OCI-LY7 (cell line): ENCODE data around the gene CHAC2. TPM values are rescaled to one million over a fixed set of nuclear protein-coding genes. Genes with fewer than 3 reads are reported as not detected.

Experiments used
- BruUV-seq: library from RNA; stranded (reverse); fragments of 400-500 nt; replicated peaks from 2 replicates; lab custom pipeline; 2021; lab: Mats Ljungman, UMichigan
- CTCF ChIA-PET: fragments of 300-600 bp; sonication (Branson Sonifier 250); formaldehyde crosslinking; loops from one replicate; lab custom pipeline; 2022; ENCODE audit warnings: antibody characterized with exemption; ENCODE audit not compliant: unreplicated experiment; lab: Charles Lee
- POLR2A ChIA-PET: fragments of 300-600 bp; sonication (Branson Sonifier 250); formaldehyde crosslinking; loops from one replicate; lab custom pipeline; 2022; ENCODE audit warnings: antibody characterized with exemption; lab: Charles Lee
- DNase-seq: peaks from one replicate; pipeline ENCODE4 v3.0.0-alpha.2; 2015; ENCODE audit warnings: low spot score
- H2AFZ ChIP-seq: fragments of 200-600 bp; sonication (generic), shearing (Covaris generic); 2 replicates; pipeline ENCODE4 v1.6.1; 2014; ENCODE audit warnings: mild to moderate bottlenecking, antibody characterized with exemption, low read length, moderate library complexity
- H3K27ac ChIP-seq: fragments of 200-600 bp; sonication (generic); 2 replicates; pipeline ENCODE4 v1.5.1; 2014; ENCODE audit warnings: mixed run types, low read depth, mild to moderate bottlenecking, moderate library complexity, low read length, inconsistent platforms; ENCODE audit not compliant: poor library complexity, severe bottlenecking
- H3K36me3 ChIP-seq: fragments of 200-600 bp; sonication (generic); 2 replicates; pipeline ENCODE4 v1.6.1; 2014; ENCODE audit warnings: mild to moderate bottlenecking, antibody characterized with exemption, low read length, moderate library complexity, mixed read lengths; ENCODE audit not compliant: insufficient read depth
- H3K4me1 ChIP-seq: fragments of 200-600 bp; sonication (generic); 2 replicates; pipeline ENCODE4 v1.5.1; 2014; ENCODE audit warnings: mild to moderate bottlenecking, low read length; ENCODE audit not compliant: insufficient read depth, poor library complexity, severe bottlenecking
- H3K4me2 ChIP-seq: fragments of 200-600 bp; sonication (generic); 2 replicates; pipeline ENCODE4 v1.6.1; 2014; ENCODE audit warnings: mild to moderate bottlenecking, low read length
- H3K4me3 ChIP-seq: fragments of 200-600 bp; sonication (generic); 2 replicates; pipeline ENCODE4 v1.5.1; 2014; ENCODE audit warnings: mild to moderate bottlenecking, low read depth, low read length; ENCODE audit not compliant: poor library complexity, severe bottlenecking
- H3K79me2 ChIP-seq: fragments of 200-600 bp; sonication (generic); 2 replicates; pipeline ENCODE4 v1.6.1; 2016; ENCODE audit warnings: low read depth, mild to moderate bottlenecking, low read length, moderate library complexity, mixed read lengths; ENCODE audit not compliant: insufficient read depth
- H3K9me2 ChIP-seq: fragments of 200-600 bp; sonication (generic); 2 replicates; pipeline ENCODE4 v1.6.1; 2016; ENCODE audit warnings: mild to moderate bottlenecking, low read length, mixed read lengths; ENCODE audit not compliant: insufficient read depth
- H3K9me3 ChIP-seq: fragments of 200-600 bp; sonication (generic); 2 replicates; pipeline ENCODE4 v1.6.1; 2014; ENCODE audit warnings: mild to moderate bottlenecking, mixed run types, low read length, mixed read lengths
- H4K20me1 ChIP-seq: fragments of 200-600 bp; sonication (generic); 2 replicates; pipeline ENCODE4 v1.6.1; 2014; ENCODE audit warnings: mild to moderate bottlenecking, antibody characterized with exemption, low read length, moderate library complexity, mixed read lengths; ENCODE audit not compliant: insufficient read depth
- CTCF ChIP-seq: fragments of 200-600 bp; sonication (generic); conservative IDR thresholded peaks from 2 replicates; pipeline ENCODE4 v1.5.1; 2014; ENCODE audit warnings: mild to moderate bottlenecking, antibody characterized with exemption, low read length, moderate library complexity, mixed read lengths
- EZH2phosphoT487 ChIP-seq: fragments of 200-600 bp; sonication (generic); IDR thresholded peaks from 2 replicates; pipeline ENCODE4 v1.6.1; 2018; ENCODE audit warnings: low read depth, borderline replicate concordance, mild to moderate bottlenecking, mixed run types, antibody characterized with exemption, low read length, moderate library complexity, mixed read lengths
- intact Hi-C: fragments of 100-400 bp; cut with micrococcal nuclease; formaldehyde crosslinking; loops from one replicate; pipeline ENCODE4 v1.10.0; 2022; ENCODE audit not compliant: unreplicated experiment
- total RNA-seq, 2 experiments: library from RNA; depleted of rRNA in 1 of 2; stranded (reverse); fragments of >200 nt in 1 of 2; shearing (Covaris generic) in 1 of 2; gene quantifications; 2 replicates each; pipeline ENCODE4 v1.2.3, GENCODE V29; 2014 to 2022

CHAC2 gene
- total RNA-seq, 2 experiments from 2014 or later = 13.9 to 15.9 TPM

GRCh38 chr2:53744395-53745065, 23.1 kb upstream of the CHAC2 start:
- H3K9me2 ChIP-seq = no peaks in the 10 kb centered on the region
- no TSS peak for BruUV-seq
- intact Hi-C loops = no loop called here
- no peak overlapping the region for H3K4me2 ChIP-seq
- H3K79me2 ChIP-seq = no peaks in the 10 kb centered on the region
- H3K27ac ChIP-seq = no peak overlapping the region
- no peak overlapping the region for H3K4me3 ChIP-seq
- peaks cover 45% of the 10 kb centered on the region for H3K36me3 ChIP-seq
- no peak for TF ChIP-seq EZH2phosphoT487
- no peak for TF ChIP-seq CTCF
- H3K9me3 ChIP-seq = no peaks in the 10 kb centered on the region
- no peaks in the 10 kb centered on the region for H4K20me1 ChIP-seq
- H3K4me1 ChIP-seq = no peaks in the 10 kb centered on the region
- CTCF ChIA-PET = no interaction called here
- POLR2A ChIA-PET = interaction anchor here (0.6 to 1.6 kb wide), 6 partner anchors 17 to 111 kb away, joined by 3 to 7 read pairs (median 3); no protein-coding TSS in a partner anchor
- H2AFZ ChIP-seq = no peak overlapping the region
- no peak for DNase-seq

GRCh38 chr2:53750041-53750768, 17.4 kb upstream of the CHAC2 start:
- Histone ChIP-seq H3K27ac (no peak overlapping the region), H3K9me3 (no peaks in the 10 kb centered on the region), H3K4me1 (no peaks in the 10 kb centered on the region), H4K20me1 (0 out of 2 replicates have a peak, but pooled peaks cover 3% of the 10 kb centered on the region), H3K4me2 (no peak overlapping the region), H3K79me2 (no peaks in the 10 kb centered on the region), H3K4me3 (no peak overlapping the region), H3K9me2 (no peaks in the 10 kb centered on the region), H3K36me3 (peaks cover 44% of the 10 kb centered on the region), H2AFZ (no peak overlapping the region)
- intact Hi-C loops = no loop called here
- BruUV-seq = no TSS peak
- ChIA-PET CTCF (no interaction called here), POLR2A (interaction anchor here (1.0 kb wide), 1 partner anchor 17 kb away, joined by 6 read pairs; the partner anchor contains the start of gene CHAC2)
- TF ChIP-seq EZH2phosphoT487 = no peak
- no peak for TF ChIP-seq CTCF
- no peak for DNase-seq

- Histone ChIP-seq H3K4me1 (no peaks in the 10 kb centered on the region), H3K27ac (no peak overlapping the region), H3K79me2 (no peaks in the 10 kb centered on the region), H2AFZ (no peak overlapping the region), H3K4me3 (no peak overlapping the region), H3K36me3 (peaks cover 42% of the 10 kb centered on the region), H3K9me2 (no peaks in the 10 kb centered on the region), H4K20me1 (0 out of 2 replicates have a peak, but pooled peaks cover 3% of the 10 kb centered on the region), H3K9me3 (no peaks in the 10 kb centered on the region), H3K4me2 (no peak overlapping the region)
- no peak for TF ChIP-seq EZH2phosphoT487
- no peak for TF ChIP-seq CTCF
- CTCF ChIA-PET = no interaction called here
- intact Hi-C loops = no loop called here
- POLR2A ChIA-PET = interaction anchor here (1.4 kb wide), 1 partner anchor 16 kb away, joined by 5 read pairs; the partner anchor contains the start of gene CHAC2
- DNase-seq = no peak
- no TSS peak for BruUV-seq
These were observed 15.9 kb upstream of the CHAC2 start for GRCh38 chr2:53751728-53752127.
